GM10847 (cell line): ENCODE measurements around the gene RNGTT.
A peak's percentile ranks its signal among the peaks of the same experiment; 100 is the strongest.

Experiments
- POLR2A ChIP-seq: IDR thresholded peaks from 2 replicates; pipeline ENCODE4 v1.6.1; 2011; ENCODE audit not compliant: insufficient read length; ENCODE audit errors: extremely low read depth

RNGTT gene

DNA sequence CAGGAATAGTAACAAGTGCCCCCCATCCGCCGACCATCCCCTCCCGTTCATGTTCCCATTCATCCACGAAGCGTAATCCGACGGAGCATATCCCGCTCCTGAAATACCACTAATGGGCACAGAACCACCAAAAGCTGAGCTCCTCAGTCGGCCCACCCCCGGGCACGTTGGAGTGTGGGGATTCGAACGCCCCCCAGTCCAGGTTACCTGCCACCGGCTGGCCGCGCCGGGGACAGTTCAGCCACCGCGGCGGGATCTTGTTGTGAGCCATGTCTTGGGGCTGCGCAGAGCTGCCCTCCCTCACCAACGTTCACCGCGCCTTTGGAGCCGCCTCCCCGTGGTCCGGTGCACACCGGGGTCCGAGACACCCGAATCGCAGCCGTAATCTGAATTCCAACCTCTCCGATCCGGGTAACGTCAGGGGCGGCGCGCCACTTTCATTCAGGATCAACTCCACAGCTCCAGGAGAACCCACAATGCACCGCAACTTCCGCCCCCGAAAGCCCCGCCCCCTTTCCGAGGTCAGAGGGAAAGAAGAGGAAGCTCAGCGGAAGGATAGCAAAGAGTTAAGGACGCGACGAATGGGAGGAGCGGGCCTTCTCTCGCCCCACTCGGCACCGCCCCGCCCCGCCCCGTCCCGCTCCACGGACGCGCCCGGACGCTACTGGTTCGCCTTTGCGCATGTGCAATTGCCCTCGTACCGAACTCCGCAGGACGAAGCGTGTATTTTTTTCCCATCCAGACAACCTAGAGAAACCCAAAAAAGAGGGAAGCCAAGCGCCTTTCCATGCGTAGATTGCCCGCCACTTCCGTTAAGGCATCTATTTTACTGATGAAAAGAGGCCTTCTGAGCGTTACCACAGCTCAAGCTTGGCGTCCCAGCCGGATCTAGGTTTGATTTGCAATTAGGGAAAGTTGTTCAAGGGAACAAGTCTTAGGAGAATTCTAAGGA, at the start of gene RNGTT:
TSS of gene RNGTT (minus strand) at position 480 of the 952 bp plus-strand sequence. CDS start at position 271, 209 bp downstream.
- TF ChIP-seq POLR2A, result peak; percentile 64

DNA sequence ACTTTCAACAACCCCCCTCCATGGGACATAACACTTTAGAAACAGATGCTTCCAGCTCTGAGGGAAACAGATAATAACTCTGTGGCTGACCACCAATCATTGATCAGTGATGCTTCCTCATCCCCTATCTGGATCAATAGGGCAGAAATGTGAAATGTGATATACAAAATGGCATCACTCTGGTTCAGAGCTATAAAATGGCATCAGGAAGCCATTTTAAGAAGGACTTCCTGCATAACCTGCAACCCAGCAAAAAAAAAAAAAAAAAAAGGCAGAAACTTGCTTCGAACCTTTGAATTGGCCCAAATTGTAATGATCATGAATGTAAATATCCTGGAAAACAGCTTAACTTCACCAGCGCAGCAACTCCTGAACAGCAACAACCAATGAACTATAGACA, 48.0 kb upstream of the RNGTT start:
- no peak for TF ChIP-seq POLR2A

DNA sequence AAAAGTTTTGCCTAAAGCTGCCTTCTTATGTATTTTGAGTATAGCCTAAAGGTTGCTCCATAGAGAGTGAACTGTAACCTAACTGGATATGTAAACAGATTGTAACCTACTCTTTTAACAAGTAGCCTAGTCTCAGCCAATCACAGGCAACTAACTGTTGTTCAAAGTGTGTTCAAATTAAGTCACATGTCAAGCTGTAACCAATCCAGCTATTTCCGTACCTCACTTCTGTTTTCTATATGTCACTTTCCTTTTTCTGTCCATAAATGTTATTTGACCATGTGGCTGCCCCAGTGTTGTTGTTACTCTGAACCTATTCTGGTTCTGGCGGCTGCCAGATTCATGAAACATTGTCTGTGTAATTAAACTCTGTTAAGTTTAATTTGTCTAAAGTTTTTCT, 47.4 kb upstream of the RNGTT start:
- no peak for TF ChIP-seq POLR2A

DNA sequence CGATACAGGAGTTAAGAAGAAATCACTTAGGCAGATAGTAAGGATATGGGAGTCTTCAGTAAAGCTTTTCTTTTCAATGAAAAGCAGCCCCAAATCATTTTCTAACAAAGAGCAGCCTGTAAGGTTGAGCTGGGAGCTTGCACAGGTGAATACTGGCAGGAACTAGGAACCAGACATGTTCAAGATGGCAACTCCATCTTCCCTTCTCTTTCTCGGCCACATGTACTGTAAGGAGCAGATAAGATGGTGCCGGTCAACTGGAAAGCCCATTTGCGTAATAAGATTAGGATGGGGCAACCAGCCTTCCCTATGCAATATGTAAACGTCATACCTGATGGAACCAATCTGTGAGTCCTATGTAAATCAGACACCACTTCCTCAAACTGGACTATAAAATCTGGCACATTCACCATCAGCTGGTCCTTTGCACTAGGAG, 46.2 kb upstream of the RNGTT start:
- TF ChIP-seq POLR2A, result no peak

DNA sequence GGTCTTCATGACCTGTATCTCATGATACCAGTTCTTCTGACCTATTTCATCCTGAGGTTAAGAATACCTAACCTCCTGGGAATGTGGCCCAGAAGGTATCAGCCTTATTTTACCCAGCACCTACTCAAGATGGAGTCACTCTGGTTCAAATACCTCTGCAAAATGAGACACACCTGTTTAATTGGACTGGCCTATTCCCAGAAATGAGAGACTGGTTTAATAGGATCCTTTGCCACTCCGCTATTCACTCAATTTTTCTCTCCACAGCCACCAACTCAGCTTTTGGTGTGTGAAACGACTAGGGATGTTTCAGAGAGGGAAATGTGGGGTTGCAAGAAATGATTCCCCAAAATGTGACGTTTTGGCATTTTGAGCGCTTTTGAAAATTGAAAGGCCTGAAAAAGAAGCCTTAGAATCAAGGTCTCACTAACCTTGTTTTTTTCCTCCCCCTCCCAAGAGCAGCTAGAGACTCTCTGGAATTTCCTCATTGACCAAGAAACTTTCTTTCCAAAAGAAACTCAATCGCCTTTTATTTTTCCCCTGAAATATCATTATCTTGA, 45.5 kb upstream of the RNGTT start:
- no peak for TF ChIP-seq POLR2A

DNA sequence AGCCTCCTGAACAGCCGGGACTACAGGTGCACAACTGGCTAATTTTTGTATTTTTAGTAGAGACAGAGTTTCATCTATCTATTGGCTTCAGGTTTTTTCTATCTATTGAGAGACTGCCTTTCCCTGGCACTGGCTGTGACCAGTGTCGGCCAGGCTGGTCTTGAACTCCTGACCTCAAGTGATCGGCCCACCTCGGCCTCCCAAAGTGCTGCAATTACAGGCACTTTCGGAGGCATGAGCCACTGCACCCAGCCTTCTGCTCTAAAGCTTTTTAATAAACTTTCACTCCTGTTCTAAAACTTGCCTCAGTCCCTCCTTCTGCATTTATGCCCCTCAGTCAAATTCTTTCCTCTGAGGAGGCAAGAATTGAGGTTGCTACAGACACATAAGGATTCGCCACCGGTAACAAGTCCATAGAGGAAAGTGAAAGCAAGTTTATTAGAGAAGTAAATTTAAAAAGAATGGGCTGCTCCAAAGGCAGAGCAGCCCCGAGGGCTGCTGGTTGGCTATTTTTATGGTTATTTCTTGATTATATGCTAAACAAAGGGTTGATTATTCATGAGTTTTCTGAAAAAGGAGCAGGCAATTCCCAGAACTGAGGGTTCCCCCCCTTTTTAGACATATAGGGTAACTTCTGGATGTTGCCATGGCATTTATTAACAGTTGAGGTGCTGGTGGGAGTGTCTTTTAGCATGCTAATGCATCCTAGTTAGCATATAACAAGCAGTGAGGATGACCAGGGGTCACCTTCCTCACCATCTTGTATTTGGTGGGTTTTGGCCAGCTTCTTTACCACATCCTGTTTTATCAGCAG, 44.8 kb upstream of the RNGTT start:
- TF ChIP-seq POLR2A, result no peak

DNA sequence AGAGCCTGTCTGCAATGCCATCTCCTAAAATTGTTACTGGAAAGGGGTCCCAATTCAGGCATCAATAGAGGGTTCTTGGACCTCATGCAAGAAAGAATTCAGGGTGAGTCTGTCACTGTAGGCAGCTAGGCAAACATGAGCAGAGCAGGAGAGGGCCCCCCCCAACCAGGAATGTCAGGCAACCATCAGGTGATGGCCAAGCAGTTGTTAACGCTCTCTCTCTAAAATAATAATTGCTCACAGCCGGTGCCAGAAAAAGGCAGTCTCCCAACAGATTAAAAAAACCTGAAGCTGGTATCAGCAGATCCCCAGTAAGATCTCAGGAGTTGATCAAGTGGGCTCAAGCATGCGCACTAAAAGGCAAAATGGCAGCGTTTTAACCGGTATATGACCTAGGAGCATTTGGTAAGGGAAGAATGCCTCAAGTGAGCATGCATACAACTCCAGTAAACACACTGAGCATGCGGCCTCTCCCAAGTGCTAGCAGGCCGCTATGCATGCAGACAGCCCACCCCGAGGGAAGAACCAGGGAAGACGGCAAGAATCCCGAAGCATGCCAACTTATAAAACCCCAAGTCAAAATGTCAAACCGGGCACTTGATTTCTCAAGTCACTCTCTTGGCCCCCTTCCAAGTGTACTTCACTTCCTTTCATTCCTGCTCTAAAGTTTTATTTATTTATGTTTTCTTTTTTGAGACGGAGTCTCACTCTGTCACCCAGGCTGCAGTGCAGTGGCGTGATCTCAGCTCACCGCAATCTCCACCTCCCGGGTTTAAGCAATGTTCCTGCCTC, 44.0 kb upstream of the RNGTT start:
- no peak for TF ChIP-seq POLR2A

DNA sequence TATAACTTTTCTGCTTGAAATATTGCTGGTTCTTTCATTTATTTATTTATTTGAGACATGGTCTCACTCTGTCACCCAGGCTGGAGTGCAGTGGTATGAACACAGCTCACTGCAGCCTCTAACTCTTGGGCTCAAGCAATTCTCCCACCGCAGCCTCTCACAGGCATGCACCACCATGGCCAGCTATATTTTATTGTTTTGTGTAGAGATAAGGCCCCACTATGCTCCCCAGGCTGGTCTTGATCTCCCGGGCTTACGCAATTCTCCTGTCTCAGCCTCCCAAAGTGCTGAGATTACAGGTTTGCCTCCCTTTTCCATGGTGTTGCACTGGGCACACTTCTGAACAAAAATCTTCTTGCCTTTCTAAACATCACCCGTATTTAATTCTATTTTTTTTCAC, 39.1 kb upstream of the RNGTT start:
- no peak for TF ChIP-seq POLR2A

DNA sequence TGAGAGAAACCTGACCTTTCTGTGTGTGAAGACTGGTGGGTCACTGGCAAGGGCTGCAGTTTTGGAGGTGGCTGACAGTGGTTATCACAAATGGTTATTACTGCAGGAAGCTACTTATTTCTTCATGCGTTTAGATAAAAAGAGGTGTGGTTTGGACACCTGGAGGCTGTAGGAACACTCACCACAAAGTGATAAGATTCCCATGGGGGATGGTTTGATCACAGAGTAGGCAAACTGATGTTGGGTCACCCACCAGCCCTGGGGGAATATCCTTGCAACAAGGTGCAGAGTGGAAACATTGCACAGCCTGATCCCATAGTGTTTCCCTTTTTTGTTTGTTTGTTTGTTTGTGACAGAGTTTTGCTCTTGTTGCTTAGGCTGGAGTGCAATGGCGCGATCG, 33.9 kb upstream of the RNGTT start:
- TF ChIP-seq POLR2A, result no peak

DNA sequence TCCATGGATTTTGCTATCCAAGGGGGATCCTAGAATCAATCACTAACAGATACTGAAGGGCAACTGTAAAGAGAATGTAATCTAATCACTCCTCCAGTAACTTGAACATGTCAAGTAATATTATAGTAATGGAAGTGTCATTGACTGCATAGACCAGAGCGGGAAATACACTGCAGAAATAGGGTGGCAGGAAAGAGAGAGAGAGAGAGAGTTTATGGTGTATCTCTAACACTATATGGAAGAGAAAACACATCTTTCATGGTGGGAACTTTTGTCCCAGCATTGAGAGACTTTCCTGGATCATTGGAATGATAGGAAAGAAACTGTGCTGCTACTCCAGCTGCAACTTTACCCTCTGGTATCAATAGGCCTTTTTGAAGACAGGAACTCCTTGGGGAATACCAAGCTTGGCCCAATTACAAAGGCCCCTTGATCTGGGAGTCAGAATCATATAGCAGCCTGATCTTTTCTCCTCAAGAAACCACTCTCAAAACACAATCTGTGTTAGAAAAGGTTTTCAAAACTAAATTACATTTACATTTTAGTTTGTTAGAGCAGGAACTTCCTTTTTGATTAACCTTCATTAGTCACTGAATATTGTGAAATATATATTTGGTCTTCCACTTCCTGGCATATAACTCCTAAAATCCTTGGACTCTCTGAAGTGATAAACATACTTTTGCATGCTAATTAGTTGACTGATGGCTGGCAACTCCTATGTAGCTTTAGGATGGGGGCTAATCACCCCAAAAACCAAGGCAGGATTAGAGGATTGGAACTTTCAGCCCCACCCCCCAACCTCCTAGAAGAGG, 29.5 kb upstream of the RNGTT start:
- TF ChIP-seq POLR2A, result no peak

DNA sequence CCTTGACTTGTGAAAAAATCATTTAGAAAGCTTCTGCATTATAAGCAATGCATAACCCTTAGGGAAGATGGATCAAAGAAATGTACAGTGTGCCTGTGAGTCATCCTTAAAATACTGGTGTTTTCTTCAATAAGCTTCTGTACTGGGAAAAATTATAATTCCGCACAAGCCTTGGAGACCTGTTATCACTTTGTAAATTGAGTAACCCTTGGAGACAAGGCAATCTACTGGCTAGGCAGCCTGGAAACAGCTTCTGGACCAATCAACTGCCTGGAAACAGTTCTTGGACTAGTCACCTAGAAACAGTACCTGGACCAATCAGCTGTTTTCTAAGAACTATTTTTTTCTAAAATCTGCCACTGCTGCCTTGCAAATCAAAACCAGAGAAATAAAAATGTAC, 25.8 kb upstream of the RNGTT start:
- TF ChIP-seq POLR2A, result no peak

DNA sequence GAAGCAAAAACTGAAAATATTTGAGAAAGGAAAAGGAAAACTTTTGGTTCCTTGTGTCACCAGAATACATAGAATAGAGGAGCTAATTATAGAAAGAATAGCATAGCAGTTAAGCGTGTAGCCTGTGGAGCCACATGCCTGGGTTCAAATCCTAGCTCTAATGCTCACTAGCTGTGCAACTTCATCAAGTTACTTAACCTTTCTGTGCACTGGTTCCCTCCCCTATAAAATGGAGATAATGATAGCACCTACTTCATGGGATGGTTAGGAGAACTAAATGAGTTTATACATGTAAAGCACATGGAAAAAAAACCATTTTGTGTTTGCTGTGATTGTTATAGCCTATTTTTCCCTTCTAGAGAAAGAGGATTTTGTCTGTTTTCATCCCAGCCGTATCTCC, 24.5 kb upstream of the RNGTT start:
- TF ChIP-seq POLR2A, result no peak

DNA sequence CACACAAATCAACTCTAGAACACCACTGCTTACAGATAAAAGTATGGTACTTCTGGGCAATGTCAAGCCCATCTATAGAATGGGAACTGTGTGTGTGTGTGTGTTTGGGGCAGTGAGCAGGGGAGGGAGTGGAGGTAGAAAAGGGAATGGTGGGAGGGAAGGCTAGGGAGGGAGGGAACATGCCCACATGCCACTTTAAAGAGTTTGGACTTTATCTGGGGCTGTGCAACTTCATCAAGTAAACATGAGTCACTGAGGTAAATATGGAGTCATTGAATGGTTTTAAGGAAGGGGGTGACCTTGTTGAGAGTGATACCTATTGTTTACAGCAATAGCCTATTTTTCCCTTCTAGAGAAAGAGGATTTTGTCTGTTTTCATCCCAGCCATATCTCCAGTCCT, 22.5 kb upstream of the RNGTT start:
- TF ChIP-seq POLR2A, result no peak

DNA sequence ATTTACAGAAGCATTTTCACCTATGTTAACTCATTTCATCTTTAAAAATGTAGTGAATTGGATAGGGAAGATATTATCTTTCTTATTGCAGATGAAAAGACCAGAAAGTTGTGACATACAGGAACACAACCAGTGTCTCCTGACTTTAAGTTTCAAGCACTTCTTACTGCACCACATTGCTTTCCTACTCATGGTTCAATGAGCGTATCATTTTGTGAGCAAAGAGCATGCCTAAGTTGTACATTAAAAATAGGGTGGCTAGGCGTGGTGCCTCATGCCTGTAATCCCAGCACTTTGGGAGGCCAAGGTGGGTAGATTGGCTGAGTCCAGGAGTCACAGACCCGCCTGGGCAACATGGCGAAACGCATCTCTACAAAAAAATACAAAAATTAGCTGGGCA, 21.2 kb upstream of the RNGTT start:
- TF ChIP-seq POLR2A, result no peak

DNA sequence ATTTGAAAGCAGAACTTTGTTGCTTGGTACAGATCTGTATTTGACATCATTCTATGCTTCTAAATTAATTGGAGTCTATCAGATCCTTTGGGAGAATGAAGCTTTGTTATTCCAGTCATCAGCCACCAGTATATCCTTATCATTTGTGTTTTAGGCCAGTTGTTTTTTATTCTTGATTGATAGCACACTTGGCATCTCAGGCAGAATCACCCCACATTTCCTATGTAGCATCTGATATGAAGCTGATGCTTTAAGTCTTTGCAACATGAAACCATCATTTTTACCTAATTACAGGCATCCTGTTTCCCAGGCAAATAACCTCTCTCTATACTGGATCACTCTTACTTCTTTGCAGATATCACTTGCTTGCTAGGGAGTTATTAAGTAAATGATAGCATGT, 20.7 kb upstream of the RNGTT start:
- TF ChIP-seq POLR2A, result no peak

DNA sequence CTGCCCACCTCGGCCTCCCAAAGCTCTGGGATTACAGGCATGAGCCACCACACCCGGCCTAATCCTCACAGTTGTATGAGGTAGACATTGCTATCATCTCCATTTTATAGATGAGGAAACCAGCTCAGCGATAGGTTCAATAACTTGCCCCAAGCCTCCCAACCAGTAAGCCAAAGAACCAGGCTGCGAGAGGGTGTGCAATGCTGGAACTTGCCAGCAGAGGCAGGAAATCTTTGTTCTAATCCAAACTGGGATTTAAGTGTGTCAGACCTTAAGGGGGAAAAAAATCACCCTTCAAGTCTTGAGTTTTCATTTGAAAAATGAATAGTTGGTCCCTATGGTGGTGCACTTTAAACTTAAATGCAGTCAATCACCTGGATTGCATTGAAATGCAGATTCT, 20.1 kb upstream of the RNGTT start:
- no peak for TF ChIP-seq POLR2A
